GM19023 (cell line): ENCODE data around the gene ITGB4.
"Not testable (repeated sequence)": the region's sequence is repeated elsewhere in the genome, so short reads cannot be mapped to it uniquely, and the experiment has no call there.

Experiments used
- ATAC-seq: cut with Tn5 transposase; IDR thresholded peaks from one replicate; pipeline ENCODE4 v1.9.1; 2021; ENCODE audit warnings: mild to moderate bottlenecking, moderate library complexity; ENCODE audit not compliant: unreplicated experiment

The ITGB4 gene

DNA sequence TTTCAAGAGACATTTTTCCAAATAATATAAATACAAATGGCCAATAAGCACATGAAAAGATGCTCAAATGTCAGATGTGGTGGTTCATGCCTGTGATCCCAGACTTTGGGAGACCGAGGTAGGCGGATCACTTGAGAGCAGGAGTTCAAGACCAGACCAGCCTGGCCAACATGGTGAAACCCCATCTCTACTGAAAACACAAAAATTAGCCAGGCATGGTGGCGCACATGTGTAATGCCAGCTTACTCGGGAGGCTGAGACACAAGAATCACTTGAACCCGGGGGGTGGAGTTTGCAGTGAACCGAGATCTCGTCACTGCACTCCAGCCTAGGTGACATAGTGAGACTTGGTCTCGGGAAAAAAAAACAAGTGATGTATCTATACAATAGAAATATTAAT lies 46.6 kb downstream of the ITGB4 start:
- ATAC-seq = no peak

DNA sequence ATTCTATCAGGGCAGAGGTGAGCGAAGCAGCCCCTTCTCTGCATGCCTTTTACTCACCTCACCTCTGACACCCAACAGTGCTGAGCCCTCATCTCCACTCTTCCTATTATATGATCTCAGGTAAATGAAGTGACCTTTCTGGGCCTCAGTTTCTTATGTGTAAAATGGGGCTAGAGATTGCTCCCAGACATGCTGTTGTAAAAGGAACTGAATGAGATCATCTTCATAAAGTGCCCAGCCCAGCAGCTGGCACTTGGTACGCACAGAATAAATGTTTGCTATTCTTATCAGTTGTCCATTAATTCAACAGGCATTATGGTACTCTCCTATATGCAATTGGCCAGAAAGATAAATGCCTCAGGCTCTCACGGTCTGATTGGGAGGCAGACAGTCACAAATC lies 48.3 kb downstream of the ITGB4 start:
- no peak for ATAC-seq

DNA sequence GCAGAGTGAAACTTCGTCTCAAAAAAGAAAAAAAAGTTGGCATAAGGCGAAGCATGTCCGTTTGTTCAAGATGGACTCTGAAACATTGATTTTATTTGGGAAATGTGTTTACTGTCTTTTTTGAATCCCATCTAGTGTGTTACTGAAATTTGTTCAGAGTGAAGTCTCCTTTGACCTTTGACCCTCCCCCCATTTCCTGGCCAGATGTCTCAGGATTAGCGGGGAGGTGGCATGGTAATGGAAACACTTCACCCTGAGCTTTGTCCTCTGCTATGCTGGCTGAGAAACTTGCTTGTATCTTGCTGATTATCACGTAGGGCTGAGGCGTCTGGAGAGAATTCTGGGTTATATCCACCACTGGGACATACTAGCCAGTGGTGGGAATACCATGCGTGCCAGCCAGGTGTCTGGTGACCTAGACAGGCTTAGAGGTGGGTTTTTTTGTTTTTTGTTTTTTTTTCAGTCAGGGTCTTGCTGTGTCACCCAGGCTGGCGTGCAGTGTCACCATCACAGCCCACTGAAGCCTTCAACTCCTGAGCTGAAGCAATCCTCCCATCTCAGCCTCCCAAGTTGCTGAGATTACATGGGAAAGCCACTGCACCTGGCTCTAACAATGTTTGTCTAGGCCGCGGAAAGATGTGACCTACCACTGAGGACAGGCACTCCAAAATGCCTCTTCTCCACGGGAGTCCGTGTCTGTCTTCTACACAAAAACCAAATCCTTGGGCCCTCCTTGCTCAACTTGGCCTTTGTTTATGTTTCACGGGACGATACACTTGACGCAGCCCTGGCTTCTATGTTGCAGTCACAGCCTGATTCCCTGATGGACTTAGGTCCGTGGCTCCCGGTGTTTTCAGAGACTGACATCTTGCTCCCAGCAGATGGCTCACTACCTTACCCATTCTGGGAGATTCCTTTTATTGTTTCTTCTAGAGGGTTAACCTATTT lies 50.3 kb downstream of the ITGB4 start:
- ATAC-seq = no peak

DNA sequence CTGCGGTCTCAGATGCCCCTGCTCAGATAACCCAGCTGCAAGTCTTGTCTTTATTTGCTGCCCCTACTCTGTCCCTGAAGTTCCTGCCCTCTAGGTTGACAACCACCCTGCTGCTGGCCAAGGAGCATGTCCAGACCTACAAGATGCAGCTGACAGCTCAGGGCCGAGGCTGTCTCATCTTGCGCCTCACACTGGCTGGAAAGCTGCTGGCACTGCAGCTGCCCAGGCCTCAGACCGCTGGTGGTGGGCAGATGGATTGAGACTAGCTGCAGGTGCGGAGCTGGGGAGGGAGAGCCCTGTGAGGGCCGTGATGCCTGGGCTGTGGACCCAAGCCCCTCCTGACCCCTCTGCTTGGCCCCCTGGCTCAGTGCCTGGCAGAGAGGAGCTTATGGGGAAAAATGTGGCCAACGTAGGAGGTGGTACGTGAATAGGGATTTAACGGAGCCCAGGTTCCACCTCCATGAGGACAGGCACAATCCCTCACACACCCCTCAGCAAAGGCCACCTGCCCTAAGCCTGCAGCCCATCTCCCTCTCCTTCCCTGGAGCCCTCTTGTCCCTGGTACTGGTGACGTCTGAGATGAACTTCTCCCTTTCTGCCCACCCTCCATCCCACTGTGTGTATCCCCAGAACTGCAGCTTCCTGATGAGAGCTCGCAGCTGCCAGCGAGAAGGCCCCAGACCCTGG lies 52.0 kb downstream of the ITGB4 start:
- ATAC-seq = no peak

DNA sequence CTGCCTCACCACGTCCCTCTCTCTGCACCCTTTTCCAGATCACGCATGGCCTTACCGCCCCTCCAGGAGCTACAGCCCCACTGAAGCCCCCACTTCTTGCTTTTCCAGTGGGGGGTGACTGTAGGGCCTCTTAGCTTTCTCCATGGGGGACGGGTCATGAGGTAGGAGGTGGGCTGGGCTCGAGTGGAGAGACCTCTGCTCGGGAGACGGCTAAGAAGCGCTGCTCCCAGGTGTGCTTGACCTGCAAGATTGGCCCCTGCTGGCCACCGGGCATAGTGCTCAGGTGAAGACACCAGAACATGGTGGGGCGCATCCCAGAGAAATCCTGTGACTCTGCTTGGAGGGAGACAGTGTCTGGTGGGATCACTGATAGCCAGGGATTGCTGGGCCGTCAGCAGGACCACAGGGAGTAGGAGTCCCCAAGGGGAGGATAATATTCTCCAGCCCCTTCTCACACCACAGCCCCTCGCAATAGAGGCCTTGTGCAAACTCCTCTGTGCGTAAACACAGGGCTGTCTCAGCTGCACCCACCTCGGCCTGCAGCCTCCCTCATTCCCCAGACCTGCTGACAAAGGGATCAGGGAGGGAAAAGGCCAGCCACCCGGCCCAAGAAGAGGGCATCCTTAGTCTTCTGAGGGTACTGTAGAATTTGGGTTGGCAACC lies 52.7 kb downstream of the ITGB4 start:
- ATAC-seq = no peak

DNA sequence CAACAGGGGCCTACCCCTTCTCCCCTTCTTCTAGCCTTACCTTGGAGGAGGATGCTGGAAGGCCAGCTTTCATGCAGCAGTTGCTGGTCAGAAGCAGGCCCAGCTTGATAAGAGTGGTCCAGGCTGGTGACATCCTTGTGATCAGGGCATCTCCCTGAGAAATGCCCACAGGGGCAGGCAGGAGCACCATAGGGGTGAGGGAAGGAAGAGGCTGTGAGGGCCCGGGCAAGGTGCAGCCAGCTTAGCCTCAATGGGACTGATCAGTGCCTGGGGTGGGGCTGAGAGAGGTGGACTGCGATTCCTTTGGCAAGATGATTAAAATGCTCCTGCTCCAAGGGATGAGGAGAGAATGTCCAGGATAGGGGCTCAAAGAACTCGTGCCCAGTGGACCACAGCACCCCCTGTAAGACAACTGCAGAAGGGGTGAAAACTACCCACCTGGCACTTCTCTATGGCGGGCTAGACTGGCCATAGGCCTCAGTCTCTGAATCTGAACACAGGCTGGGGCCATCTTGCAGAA lies 53.3 kb downstream of the ITGB4 start:
- ATAC-seq = no peak

DNA sequence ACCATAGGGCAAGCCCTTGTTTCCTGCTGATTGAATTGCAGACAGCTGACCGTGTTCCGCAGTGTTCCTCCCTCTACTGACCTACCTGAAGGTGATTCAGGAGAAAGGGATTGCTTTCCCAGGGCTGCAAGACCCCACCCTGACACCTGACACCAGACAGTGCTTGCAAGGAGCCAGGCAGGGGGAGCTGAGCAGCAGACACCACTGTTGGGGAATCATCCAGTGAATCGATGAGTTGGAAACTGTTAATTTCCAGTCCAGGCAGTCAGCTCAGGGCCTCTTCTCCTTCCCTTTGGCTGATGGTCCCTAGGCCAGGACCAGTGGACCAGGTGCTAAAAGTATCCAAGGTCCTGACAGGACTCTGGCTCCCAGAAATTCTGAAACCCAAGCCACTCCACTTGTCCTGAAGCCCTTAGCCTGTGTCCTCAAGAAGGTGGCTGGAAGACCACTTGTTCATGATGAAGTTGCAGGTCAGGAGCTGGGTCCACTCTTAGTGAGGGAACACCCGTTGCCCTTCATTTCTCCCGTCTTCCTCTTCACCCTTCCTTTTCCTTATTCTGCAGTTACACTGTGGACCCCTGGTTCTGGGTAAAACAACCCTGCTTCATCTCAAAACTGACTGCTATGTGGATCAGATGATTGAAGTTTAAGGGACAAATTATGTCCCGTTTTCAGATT lies 53.9 kb downstream of the ITGB4 start:
- no peak for ATAC-seq

DNA sequence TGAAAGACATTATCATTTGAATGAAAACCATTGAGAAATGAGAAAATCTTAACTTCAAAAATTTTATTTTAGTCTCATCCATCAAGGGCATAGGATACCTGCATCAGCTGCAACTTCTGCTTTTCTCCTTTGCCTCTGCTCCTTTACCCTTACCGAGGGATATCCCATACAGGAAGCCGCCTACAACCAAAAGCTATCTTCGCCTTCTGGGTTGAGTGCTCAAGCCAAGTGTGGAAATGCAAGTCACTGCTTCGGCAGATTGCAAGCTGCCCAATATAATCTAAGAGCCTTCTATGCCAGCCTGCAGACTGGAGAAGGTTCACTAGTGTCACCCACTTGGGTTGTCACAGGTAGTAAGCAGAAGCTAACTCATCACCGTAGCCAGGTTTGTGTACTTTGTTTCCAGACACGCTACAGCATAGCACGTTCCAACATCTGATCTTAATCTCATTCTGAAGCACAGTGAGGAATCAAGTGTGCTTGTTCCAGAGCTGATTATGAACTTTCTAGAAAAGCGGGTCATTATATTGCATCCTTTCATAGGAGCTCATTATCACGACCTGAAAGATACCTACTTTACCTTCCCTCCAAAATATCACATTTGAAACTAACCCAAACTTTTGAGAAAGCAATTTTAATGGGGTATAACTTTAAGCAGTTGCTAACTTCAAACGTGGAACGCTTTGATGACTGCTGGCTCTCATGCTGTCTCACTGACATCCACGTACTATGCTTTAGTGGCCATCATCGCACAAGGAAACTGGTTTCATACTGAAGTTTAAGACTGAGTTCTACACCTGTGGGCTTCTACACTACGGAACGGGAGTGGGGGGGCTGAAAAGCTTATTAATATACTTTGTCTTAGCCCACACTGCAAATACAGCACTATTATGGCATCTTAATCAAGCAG lies 55.4 kb downstream of the ITGB4 start:
- ATAC-seq = no peak

DNA sequence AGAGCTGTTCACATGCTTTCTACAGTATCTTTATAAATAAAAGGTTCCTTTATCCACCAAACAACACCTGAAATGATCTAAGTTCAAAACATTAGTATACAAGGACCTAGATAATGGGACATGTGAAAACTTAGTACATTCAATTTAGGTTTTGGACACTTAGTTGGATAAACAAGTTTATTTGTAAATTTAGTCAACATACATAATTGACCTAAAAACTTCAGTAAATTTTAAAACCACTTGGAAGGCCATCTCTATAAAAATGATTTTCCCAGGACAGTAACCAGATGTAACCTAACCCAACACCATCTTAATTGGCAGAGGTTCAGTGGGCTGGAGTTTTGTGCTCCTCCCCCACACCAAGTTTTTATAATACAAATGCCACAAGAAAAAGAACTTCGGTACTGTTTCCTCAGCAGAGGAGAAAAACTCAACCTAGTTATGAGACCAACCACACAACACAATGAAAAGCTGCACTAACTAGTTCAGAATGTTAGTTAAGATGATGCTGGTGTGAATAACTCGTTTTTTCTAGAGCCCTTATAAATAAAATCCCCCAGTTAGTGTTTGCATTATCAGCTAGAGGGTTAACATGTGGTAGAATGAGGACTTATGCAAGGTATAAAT lies 56.1 kb downstream of the ITGB4 start:
- ATAC-seq = no peak

DNA sequence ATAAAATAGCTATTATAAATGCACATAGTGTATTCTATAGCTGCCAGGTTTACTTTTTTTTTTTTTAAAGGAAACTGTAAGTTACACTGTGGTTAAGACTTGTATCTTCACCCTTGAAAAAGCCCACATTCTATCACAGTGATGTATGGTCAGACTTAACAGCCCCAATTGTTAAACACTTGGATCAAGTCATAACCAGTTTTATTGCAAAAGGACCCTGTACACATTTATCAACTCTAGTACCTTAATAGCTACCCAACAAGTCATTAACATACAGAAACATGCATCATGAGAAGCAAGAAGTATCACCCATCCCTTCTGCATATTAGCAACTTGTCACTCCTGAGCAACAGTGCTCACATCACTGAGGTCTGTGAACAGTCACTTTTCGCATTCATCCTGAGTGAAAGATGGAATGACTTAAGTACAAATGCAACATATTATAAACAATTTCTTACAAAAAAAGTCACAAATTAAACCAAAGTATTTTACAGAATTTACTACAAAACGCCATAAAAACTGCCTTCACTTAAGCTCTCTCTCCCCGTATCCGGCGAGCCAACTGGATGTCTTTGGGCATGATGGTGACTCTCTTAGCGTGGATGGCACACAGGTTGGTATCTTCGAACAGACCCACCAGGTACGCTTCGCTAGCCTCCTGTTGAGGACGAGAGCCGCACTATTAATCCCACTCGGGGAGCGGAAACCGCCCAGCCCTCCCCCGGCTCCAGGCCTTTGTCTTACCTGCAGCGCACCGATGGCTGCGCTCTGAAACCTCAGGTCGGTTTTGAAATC lies 57.0 kb downstream of the ITGB4 start:
- not testable (repeated sequence) for ATAC-seq

DNA sequence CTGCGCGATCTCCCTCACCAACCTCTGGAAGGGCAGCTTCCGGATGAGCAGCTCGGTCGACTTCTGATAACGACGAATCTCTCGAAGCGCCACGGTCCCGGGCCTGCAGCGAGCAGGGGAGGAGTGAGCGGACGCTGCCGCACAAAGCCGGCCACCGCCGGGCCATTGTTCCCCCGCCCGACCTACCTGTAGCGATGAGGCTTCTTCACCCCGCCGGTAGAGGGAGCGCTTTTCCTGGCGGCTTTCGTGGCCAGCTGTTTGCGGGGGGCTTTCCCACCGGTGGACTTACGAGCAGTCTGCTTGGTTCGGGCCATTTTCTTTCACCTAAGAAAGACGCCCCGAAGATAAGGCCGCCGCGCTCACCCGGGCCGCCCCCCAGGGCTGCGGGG lies 57.6 kb downstream of the ITGB4 start:
- ATAC-seq = peak; percentile 3

DNA sequence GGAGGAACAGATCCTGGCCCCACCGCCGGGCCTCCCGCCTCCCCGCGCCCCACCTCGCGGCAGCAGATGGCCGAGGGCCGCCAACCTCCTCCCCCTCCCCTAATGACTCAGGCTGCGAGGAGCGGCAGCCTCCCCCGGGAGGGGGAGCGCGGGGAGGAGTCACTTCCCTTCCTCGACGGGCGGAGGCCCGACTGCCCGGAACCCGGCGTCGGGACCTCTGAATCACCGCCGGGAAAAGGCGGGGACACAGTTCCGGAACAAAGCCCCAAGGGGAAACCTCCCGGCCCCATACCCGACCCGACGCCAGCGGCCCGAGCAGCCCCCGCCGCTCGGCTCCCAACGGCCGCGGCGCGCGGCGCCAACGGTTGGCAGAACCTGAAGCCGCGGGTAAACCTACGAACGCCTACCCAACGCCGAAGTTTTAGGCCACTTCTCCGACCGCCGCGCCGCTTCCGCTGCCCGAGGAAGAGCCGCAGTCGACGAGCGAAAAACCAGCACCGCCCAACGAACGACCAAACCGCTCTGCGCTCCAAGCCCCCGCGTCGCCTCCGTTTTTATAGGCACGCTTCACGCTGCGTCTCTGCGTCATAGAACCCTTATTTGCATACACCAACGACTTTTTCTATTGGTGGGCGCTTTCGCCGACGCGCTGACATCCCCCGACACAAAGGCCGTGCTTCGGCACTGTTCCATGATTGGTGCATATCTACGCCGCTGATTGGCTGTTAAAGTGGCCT lies 58.2 kb downstream of the ITGB4 start:
- ATAC-seq = peak; percentile 65

DNA sequence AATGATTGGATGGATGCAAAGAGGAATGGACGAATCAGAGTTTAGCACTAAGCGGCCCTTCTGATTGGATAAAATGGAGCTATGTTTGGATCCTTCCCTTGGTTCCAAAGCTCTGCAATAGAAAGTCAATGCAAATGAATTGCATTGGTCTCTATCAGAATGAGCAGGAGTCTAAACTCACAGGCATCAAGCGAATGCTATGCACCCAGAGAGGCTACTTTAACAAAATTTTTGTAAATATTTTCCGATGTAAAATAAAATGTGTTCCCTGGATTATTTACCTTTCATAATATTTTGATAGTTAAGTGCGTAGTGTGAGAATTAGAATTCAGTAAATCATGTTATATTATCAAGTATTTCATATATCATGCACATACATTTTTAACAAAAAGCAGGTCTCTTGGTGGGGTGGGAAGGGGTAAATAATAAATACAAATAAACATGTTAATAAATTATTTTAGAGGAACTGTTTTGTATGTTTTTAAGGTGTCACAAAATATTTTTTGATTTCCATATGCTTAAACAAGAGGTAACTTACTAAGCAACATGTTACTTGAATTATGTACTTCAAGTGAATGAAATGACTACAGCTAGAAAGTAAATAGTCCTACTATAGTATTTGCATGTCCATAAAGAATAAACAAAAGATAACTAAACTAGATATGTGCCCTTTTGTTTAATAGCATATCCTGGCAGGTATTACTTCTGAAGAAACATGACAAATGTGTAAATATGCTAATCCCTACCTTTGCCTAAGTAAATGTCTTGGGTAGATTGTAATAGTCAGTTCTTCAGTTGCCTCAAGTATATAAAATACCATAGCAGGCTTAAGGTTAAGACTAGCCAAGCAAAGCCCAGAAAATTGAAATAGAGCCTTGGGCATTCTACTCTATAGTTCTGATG lies 59.0 kb downstream of the ITGB4 start:
- ATAC-seq = no peak

DNA sequence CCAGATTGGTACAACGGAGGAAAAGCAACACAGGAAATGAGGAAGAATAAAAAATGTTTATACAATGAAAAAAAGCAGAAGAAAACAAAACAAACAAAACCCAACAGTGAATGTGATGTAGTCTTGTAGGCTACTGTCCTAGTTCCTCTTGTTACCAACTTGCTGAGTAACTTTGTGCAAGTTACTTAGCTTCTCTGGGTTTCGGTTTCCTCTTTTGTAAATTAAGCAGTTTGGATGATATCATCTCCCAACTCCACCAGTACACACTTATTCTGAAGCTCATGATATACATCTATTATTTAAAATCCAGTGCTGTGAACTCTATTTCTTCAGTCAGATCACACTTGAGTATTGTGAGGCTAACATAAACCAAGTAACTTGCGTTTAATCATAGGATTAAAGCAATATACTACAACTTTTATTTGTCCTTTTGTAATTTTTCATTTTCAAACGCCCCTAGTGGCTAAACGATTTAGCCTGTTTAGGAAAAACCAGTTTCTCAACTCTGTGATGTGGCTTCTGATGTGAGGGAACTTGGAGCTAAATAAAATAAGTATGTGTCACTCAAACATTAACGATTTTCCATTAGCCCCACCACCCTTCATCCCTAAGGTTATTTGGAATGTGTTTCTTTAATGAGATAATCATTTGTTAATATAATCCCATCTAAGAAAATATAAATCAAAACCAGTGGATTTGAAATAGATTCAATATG lies 62.0 kb downstream of the ITGB4 start:
- no peak for ATAC-seq

DNA sequence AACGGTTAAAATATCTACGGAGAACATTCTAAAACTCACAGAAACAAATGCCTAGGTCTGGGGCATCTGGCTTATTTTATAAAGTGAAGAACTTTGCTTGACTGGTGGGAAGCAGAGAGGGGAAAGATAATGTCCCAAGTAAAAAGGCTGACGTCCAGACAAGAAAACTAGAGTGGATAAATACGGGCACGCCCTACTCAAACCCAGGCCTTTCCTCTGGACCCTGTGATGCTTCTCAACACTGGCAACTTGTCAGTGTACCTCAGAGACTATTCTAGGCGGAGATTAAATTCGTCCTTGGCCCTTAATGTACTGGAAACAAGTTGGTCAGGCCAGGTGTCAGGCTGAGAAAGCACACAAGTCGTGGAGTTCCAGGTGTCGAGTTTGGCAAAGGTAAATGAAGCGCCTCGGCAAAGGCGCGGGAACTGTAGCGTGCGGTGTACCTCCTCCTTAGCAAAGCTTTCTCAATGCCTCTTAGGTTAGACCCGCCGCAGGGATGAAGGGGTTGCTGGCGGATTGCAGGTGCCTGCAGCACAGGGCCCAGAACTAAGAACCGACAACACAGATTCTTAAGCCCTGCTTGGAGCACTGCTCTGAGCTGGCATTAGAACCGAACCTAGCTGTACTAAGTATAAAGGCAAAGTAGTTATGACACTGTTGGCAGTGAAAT lies 62.7 kb downstream of the ITGB4 start:
- no peak for ATAC-seq
